ENCODE measurements around the gene KCNT1. TPM values are rescaled to one million over a fixed set of nuclear protein-coding genes. Genes with fewer than 3 reads are reported as not detected.

KCNT1 gene
- total RNA-seq, 1 experiment from 2014 or later, result not detected

DNA sequence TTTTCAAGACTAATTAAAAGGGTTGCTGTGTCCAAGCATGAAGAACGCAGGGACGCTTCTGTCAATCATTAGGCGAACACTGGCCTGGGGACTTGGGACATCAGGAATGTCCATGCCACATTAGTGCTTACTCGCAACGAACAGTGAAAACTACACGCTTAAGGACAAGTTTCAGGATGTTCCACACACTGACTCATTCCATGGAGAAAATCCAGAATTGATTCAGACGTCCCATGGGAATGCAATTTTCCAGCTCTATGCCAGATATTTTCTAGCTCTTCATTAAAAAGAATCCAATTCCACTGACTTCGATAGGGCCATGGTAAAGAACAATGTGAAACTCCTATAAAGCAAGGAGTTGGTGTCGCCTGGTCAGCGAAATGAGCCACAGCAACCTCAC is 107.2 kb downstream of the KCNT1 start:
- ChIA-PET CTCF (no interaction called here), POLR2A (ENCODE audit: low non-redundant PET) (no interaction called here)
- BruUV-seq (replicated peaks), result no TSS peak
- Histone ChIP-seq H3K4me1 (ENCODE audit: insufficient read depth, low read length, poor library complexity, severe bottlenecking) (no peaks in the 10 kb centered on the region), H3K4me3 (ENCODE audit: low read depth, low read length, poor library complexity, severe bottlenecking) (no peak overlapping the region), H3K27me3 (replicated peaks; ENCODE audit: insufficient read depth, low read depth, low read length, poor library complexity) (no peaks in the 10 kb centered on the region), H3K27ac (ENCODE audit: low read depth, low read length, poor library complexity, severe bottlenecking) (no peak overlapping the region), H3K36me3 (ENCODE audit: insufficient read depth, low read length, poor library complexity, severe bottlenecking) (peaks cover 37% of the 10 kb centered on the region), H3K9me3 (ENCODE audit: low read depth, low read length, poor library complexity, severe bottlenecking) (no peaks in the 10 kb centered on the region)
- intact Hi-C loops (cut with micrococcal nuclease; ENCODE audit: unreplicated experiment), result no loop called here
- TF ChIP-seq, protein P1, sequence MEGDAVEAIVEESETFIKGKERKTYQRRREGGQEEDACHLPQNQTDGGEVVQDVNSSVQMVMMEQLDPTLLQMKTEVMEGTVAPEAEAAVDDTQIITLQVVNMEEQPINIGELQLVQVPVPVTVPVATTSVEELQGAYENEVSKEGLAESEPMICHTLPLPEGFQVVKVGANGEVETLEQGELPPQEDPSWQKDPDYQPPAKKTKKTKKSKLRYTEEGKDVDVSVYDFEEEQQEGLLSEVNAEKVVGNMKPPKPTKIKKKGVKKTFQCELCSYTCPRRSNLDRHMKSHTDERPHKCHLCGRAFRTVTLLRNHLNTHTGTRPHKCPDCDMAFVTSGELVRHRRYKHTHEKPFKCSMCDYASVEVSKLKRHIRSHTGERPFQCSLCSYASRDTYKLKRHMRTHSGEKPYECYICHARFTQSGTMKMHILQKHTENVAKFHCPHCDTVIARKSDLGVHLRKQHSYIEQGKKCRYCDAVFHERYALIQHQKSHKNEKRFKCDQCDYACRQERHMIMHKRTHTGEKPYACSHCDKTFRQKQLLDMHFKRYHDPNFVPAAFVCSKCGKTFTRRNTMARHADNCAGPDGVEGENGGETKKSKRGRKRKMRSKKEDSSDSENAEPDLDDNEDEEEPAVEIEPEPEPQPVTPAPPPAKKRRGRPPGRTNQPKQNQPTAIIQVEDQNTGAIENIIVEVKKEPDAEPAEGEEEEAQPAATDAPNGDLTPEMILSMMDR (conservative IDR thresholded peaks at IDR 0.05; ENCODE audit: low read depth, low read length), result no peak
- no peak for TF ChIP-seq EZH2 (IDR thresholded peaks at IDR 0.05; ENCODE audit: borderline replicate concordance, low read depth, low read length, poor library complexity, severe bottlenecking)
- no peak for DNase-seq (ENCODE audit: low spot score)

DNA sequence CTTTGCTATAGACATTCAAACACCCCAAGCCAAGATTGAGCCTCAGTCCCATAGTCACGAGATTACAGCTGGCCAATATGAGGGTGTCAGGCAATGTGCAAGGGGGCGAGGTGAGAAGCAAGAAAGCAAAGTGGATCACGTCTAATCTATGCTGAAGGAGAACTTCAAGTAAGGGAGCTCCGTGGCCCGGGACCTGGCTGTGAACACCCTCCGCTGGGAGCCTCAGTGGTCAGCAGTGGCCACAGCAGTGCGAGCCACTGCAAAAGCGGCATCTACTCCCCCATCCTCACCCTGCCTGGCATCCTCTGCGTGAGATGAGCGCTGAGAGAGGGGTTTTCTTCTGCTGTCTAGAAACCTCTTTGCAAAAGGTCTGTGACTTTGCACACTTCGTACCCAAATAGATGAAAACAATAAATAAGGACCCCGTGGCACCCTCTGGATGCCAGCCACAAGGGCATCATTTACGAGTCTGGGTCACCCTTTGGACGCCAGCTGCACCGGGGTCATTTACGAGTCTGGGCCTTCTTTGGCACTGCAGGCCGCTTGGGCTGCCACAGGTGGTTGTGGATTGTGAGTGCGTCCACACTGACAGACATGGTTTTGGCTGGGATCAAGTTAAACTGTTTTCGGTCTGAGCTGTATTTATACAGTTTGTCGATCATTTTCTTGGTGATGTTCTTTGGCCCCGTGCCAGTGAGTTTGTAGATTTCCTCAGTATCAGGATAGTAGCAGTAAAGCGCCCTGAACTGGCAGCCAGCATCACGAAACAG is 109.0 kb downstream of the KCNT1 start:
- Histone ChIP-seq H3K27ac (ENCODE audit: low read depth, low read length, poor library complexity, severe bottlenecking) (no peak overlapping the region), H3K4me3 (ENCODE audit: low read depth, low read length, poor library complexity, severe bottlenecking) (no peak overlapping the region), H3K9me3 (ENCODE audit: low read depth, low read length, poor library complexity, severe bottlenecking) (no peaks in the 10 kb centered on the region), H3K4me1 (ENCODE audit: insufficient read depth, low read length, poor library complexity, severe bottlenecking) (no peaks in the 10 kb centered on the region), H3K27me3 (replicated peaks; ENCODE audit: insufficient read depth, low read depth, low read length, poor library complexity) (no peaks in the 10 kb centered on the region), H3K36me3 (ENCODE audit: insufficient read depth, low read length, poor library complexity, severe bottlenecking) (peaks cover 52% of the 10 kb centered on the region)
- ChIA-PET POLR2A (ENCODE audit: low non-redundant PET) (no interaction called here), CTCF (no interaction called here)
- TF ChIP-seq, protein P1 (conservative IDR thresholded peaks at IDR 0.05; ENCODE audit: low read depth, low read length), result no peak
- no peak for TF ChIP-seq EZH2 (IDR thresholded peaks at IDR 0.05; ENCODE audit: borderline replicate concordance, low read depth, low read length, poor library complexity, severe bottlenecking)
- intact Hi-C loops (cut with micrococcal nuclease; ENCODE audit: unreplicated experiment), result no loop called here
- DNase-seq (ENCODE audit: low spot score), result no peak
- BruUV-seq (replicated peaks), result no TSS peak

DNA sequence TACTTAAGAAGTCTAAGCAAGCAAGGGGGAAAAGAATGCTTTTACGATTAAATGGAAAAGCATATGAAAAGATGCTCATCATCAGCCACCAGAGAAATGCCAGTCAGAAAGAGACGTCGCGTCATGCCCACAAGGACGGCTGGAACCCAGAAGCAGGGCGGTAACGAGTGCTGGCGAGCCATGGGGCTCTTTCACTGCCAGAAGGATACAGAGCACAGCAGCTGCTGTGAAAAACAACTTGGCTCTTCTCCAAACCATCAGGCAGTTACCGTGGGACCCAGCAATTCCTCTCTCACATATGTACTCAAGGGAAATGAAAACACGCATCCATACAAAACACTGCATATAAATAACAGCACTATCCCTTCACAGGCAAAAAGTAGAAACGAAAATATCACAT is 109.8 kb downstream of the KCNT1 start:
- Histone ChIP-seq H3K4me1 (ENCODE audit: insufficient read depth, low read length, poor library complexity, severe bottlenecking) (peaks cover 4% of the 10 kb centered on the region), H3K4me3 (ENCODE audit: low read depth, low read length, poor library complexity, severe bottlenecking) (no peak overlapping the region), H3K27ac (ENCODE audit: low read depth, low read length, poor library complexity, severe bottlenecking) (no peak overlapping the region), H3K9me3 (ENCODE audit: low read depth, low read length, poor library complexity, severe bottlenecking) (no peaks in the 10 kb centered on the region), H3K36me3 (ENCODE audit: insufficient read depth, low read length, poor library complexity, severe bottlenecking) (peaks cover 52% of the 10 kb centered on the region), H3K27me3 (replicated peaks; ENCODE audit: insufficient read depth, low read depth, low read length, poor library complexity) (no peaks in the 10 kb centered on the region)
- CTCF ChIA-PET, result no interaction called here
- intact Hi-C loops (cut with micrococcal nuclease; ENCODE audit: unreplicated experiment), result no loop called here
- no peak for TF ChIP-seq EZH2 (IDR thresholded peaks at IDR 0.05; ENCODE audit: borderline replicate concordance, low read depth, low read length, poor library complexity, severe bottlenecking)
- TF ChIP-seq, protein P1 (conservative IDR thresholded peaks at IDR 0.05; ENCODE audit: low read depth, low read length), result no peak
- no peak for DNase-seq (ENCODE audit: low spot score)
- no TSS peak for BruUV-seq (replicated peaks)
- POLR2A ChIA-PET (ENCODE audit: low non-redundant PET), result no interaction called here
